GM18909 (cell line): Measurements from ENCODE around the gene CKMT1B.
"Not testable (repeated sequence)": the region's sequence is repeated elsewhere in the genome, so short reads cannot be mapped to it uniquely, and the experiment has no call there.

Experiments
- ATAC-seq: cut with Tn5 transposase; IDR thresholded peaks from one replicate; pipeline ENCODE4 v1.9.1; 2021; ENCODE audit warnings: mild to moderate bottlenecking; ENCODE audit not compliant: unreplicated experiment, poor library complexity

CKMT1B gene

DNA sequence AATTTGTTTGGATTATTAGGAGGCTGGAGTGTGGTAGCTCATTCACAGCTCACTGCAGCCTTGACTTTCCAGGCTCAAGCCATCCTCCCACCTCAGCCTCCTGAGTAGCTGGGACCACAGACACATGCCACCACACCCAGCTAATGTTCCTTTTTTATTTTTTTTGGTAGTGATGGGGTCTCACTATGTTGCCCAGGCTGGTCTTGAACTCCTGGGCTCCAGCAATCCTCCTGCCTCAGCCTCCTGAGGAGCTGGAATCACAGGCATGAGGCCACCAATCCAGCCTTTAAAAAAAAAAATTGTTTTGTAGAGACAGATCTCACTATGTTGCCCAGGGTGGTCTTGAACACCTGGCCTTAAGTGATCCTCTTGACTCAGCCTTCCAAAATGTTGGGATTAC, 33.1 kb downstream of the CKMT1B start:
- ATAC-seq = not testable (repeated sequence)

DNA sequence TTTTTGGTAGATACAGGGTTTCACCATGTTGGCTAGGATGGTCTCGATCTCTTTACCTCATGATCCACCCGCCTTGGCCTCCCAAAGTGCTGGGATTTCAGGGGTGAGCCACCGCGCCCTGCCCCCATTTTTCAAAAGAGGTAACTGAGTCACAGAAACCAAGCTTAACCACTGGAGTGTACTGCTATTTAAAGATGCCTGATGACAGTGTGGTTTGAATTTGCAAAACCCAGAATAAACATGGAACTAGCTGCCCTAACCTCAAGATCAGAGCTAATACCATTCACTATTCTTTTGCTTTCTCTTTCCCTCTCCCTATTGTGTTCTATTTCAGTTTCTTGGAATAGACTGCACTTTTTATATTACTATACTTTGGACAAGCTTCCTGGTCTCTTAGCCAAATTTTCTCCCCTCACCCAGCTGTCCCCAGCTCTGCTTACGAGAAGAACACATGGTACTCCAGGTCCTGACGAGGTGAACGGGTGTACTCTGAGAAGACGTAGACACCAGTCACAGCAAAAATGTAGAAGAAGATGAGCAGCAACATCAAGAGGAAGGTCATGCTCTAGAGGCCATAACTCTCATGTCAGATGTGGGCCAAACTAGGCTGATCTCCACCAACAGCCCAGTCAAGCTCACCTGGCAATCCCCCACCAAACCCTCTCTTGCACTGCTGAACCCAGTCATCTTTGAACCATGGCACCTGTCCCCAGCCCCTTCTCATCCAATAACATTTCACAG, 44.8 kb downstream of the CKMT1B start:
- ATAC-seq = not testable (repeated sequence)
